ENCODE data around the gene MAPRE3.

DNA sequence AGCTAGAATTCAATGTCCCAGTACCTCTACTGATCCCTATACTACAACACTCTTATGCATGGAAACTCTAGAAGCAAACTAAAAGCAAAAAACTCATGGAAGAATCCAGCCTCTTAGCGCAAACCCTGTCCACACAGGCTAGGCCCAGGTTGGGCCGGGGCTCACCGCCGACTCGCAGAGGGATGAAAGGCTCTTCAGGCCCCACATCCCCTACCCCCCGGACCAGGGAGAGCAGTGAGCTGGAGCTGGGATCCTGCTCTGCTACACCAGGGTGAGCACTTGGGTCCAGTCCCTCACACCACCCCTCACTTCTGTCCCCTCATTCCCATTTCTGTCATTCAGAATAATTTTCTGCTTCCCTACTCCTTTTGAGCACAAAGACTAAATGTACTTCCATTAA, 99.0 kb downstream of the MAPRE3 start:
- TF ChIP-seq, protein P1, sequence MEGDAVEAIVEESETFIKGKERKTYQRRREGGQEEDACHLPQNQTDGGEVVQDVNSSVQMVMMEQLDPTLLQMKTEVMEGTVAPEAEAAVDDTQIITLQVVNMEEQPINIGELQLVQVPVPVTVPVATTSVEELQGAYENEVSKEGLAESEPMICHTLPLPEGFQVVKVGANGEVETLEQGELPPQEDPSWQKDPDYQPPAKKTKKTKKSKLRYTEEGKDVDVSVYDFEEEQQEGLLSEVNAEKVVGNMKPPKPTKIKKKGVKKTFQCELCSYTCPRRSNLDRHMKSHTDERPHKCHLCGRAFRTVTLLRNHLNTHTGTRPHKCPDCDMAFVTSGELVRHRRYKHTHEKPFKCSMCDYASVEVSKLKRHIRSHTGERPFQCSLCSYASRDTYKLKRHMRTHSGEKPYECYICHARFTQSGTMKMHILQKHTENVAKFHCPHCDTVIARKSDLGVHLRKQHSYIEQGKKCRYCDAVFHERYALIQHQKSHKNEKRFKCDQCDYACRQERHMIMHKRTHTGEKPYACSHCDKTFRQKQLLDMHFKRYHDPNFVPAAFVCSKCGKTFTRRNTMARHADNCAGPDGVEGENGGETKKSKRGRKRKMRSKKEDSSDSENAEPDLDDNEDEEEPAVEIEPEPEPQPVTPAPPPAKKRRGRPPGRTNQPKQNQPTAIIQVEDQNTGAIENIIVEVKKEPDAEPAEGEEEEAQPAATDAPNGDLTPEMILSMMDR (IDR thresholded peaks at IDR 0.05; ENCODE audit: low read depth, low read length): no peak
- no peak for TF ChIP-seq EZH2phosphoT487 (IDR thresholded peaks at IDR 0.05; ENCODE audit: low read depth)
